Measurements from ENCODE around the gene ZNF439. TPM values are rescaled to one million over a fixed set of nuclear protein-coding genes. Genes with fewer than 3 reads are reported as not detected.
"Not testable (repeated sequence)": the region's sequence is repeated elsewhere in the genome, so short reads cannot be mapped to it uniquely, and the experiment has no call there.

ZNF439 gene
- total and polyA plus RNA-seq, 2 donors (not counting 1 experiment from before 2014, with no cell fraction given): 19.7 to 48.6 TPM

- DNase-seq: not testable (repeated sequence)
- CTCF ChIA-PET: interaction anchor here (0.7 kb wide), 1 partner anchor 259 kb away, joined by 3 read pairs; no protein-coding TSS in a partner anchor
- 100% methylated on average over 2 of the region's 4 CpGs for WGBS (ENCODE audit: insufficient coverage)
These were observed 66.0 kb downstream of the ZNF439 start for GRCh38 chr19:11914417-11915051.

More at GRCh38 chr19:11914417-11915051, 66.0 kb downstream of the ZNF439 start:
- H3K9me3 Mint-ChIP-seq (ENCODE audit: insufficient read depth); H3K9ac ChIP-seq (ENCODE audit: low read length); H3K4me2 ChIP-seq (replicated peaks; ENCODE audit: low read depth, low read length, poor library complexity, severe bottlenecking); H2AFZ ChIP-seq (ENCODE audit: insufficient read depth, low read depth, low read length, poor library complexity, severe bottlenecking); POLR2A ChIA-PET; H3K27me3 Mint-ChIP-seq; H3K27me3 ChIP-seq (replicated peaks in 1 of 4; ENCODE audit: control extremely low read depth in 1 of 4, control insufficient read depth in 3 of 4, insufficient read depth in 4 of 4, low read length in 3 of 4); H3K79me2 ChIP-seq (ENCODE audit: control insufficient read depth, insufficient read depth, low read length); H3K36me3 ChIP-seq (replicated peaks in 1 of 2; ENCODE audit: control extremely low read depth in 1 of 2, control insufficient read depth in 1 of 2, extremely low read depth in 1 of 2, insufficient read depth in 2 of 2, low read length in 1 of 2); H3K4me1 ChIP-seq (ENCODE audit: control insufficient read depth in 2 of 2, insufficient read depth in 2 of 2, low read length in 2 of 2); H3K4me1 Mint-ChIP-seq; intact Hi-C loops (cut with micrococcal nuclease); ATAC-seq (ENCODE audit: low read depth); H3K27ac Mint-ChIP-seq; H3K4me3 Mint-ChIP-seq; H3K4me3 ChIP-seq (ENCODE audit: control extremely low read depth in 1 of 5, extremely low read depth in 1 of 5, insufficient read depth in 1 of 5, low read depth in 2 of 5, low read length in 4 of 5); H4K20me1 ChIP-seq (ENCODE audit: control insufficient read depth, insufficient read depth, low read length, poor library complexity, severe bottlenecking); H3K27ac ChIP-seq (ENCODE audit: low read length in 2 of 2): not testable (repeated sequence)
- H3K9me3 ChIP-seq (ENCODE audit: control extremely low read depth in 1 of 3, control insufficient read depth in 2 of 3, insufficient read depth in 1 of 3, low read length in 2 of 3): peaks cover 0 to 20% (median 11%) of the 10 kb centered on the region in 3 donors

Other genes starting within 250 kb of the ZNF439 start
- gene ZNF823, start 109.8 kb upstream of the ZNF439 start, total RNA-seq: 4.2 and 5.1 TPM in 2 replicates
- gene ZNF823, start 109.8 kb upstream of the ZNF439 start, polyA plus RNA-seq: 1.1 and 1.8 TPM in 2 replicates
- 43.5 and 45.3 TPM in 2 replicates for gene ZNF441, start 81.7 kb upstream of the ZNF439 start, total RNA-seq
- 4.2 and 7.4 TPM in 2 replicates for gene ZNF441, start 81.7 kb upstream of the ZNF439 start, polyA plus RNA-seq
- gene ZNF491, start 50.2 kb upstream of the ZNF439 start, total RNA-seq: 1.7 and 2.4 TPM in 2 replicates
- gene ZNF491, start 50.2 kb upstream of the ZNF439 start, polyA plus RNA-seq: 0.57 and 0.65 TPM in 2 replicates
- gene ZNF440, start 34.5 kb upstream of the ZNF439 start, total RNA-seq: 22.4 and 23.4 TPM in 2 replicates
- gene ZNF440, start 34.5 kb upstream of the ZNF439 start, polyA plus RNA-seq: 3.4 and 4.3 TPM in 2 replicates
- 2.1 and 4.8 TPM in 2 replicates for gene ZNF69, start 39.1 kb downstream of the ZNF439 start, total RNA-seq
- 0.69 and 0.92 TPM in 2 replicates for gene ZNF69, start 39.1 kb downstream of the ZNF439 start, polyA plus RNA-seq
- gene ZNF700, start 76.4 kb downstream of the ZNF439 start, total RNA-seq: 34.9 and 40.5 TPM in 2 replicates
- gene ZNF700, start 76.4 kb downstream of the ZNF439 start, polyA plus RNA-seq: 14.3 and 16.8 TPM in 2 replicates
- gene ZNF763, start 116.3 kb downstream of the ZNF439 start, total RNA-seq: 14.2 and 16.6 TPM in 2 replicates
- gene ZNF763, start 116.3 kb downstream of the ZNF439 start, polyA plus RNA-seq: 3.0 and 4.5 TPM in 2 replicates
- 7.3 and 7.6 TPM in 2 replicates for gene ZNF433, start 187.0 kb downstream of the ZNF439 start, total RNA-seq
- 1.1 and 1.3 TPM in 2 replicates for gene ZNF433, start 187.0 kb downstream of the ZNF439 start, polyA plus RNA-seq
- gene ZNF878, start 204.2 kb downstream of the ZNF439 start, total RNA-seq: 0.29 TPM in 1 of 2 replicates, not detected in the other
- gene ZNF878, start 204.2 kb downstream of the ZNF439 start, polyA plus RNA-seq: 0.04 TPM in 1 of 2 replicates, not detected in the other
- gene ZNF844, start 216.0 kb downstream of the ZNF439 start, total RNA-seq: 33.7 and 36.4 TPM in 2 replicates
- gene ZNF844, start 216.0 kb downstream of the ZNF439 start, polyA plus RNA-seq: 5.9 and 7.7 TPM in 2 replicates